ENCODE data around the gene RPL10A.

- TF ChIP-seq GTF2F1 (IDR thresholded peaks at IDR 0.05; ENCODE audit: low read length): no peak
- TF ChIP-seq TCF7L2 (IDR thresholded peaks at IDR 0.05; ENCODE audit: low read depth, low read length): no peak
- no peak for TF ChIP-seq ZNF367 (CRISPR knock-in tag; IDR thresholded peaks at IDR 0.05; ENCODE audit: borderline replicate concordance)
- TF ChIP-seq EP300 (IDR thresholded peaks at IDR 0.05; ENCODE audit: low read depth in 2 of 2, low read length in 2 of 2): no peak
- TF ChIP-seq EP300 (CRISPR knock-in tag; IDR thresholded peaks at IDR 0.05; ENCODE audit: borderline replicate concordance): no peak
- no peak for TF ChIP-seq NFRKB (IDR thresholded peaks at IDR 0.05)
- TF ChIP-seq MAX (IDR thresholded peaks at IDR 0.05): peak; percentile 10; the same call in 1 of the 2 replicates
- TF ChIP-seq ZNF30 (CRISPR knock-in tag; IDR thresholded peaks at IDR 0.05): no peak
- no peak for TF ChIP-seq POLR2AphosphoS5 (IDR thresholded peaks at IDR 0.05; ENCODE audit: low read depth, low read length)
- no peak for TF ChIP-seq KAT8 (CRISPR knock-in tag; IDR thresholded peaks at IDR 0.05)
- TF ChIP-seq ARNTL (CRISPR knock-in tag; IDR thresholded peaks at IDR 0.05): no peak
These were observed 28.8 kb downstream of the RPL10A start, which contains the start of gene TEAD3 for GRCh38 chr6:35496841-35497570.
